Spleen (tissue), 11 donors: ENCODE data around the gene ACP7. TPM values are rescaled to one million over a fixed set of nuclear protein-coding genes. Genes with fewer than 3 reads are reported as not detected.
A peak's percentile ranks its signal among the peaks of the same experiment; 100 is the strongest.

Experiments used
- DNase-seq: peaks from one replicate; pipeline ENCODE4 v3.0.0-alpha.2; 2020
- H3K27ac ChIP-seq, 8 donors: fragments of 200-600 bp; sonication (generic) in 7 of 8; 1 replicate in 4 of 8; 2 replicates in 4 of 8; pipeline versions ENCODE4 v1.5.0 to v1.8.0; 2016 to 2021; ENCODE audit warnings: inconsistent platforms in 4 of 8, mild to moderate bottlenecking in 4 of 8, moderate library complexity in 1 of 8
- H3K27me3 ChIP-seq, 7 donors: fragments of 200-600 bp; sonication (generic) in 6 of 7; replicated peaks in 1 of 7; 1 replicate in 4 of 7; 2 replicates in 3 of 7; pipeline versions ENCODE4 v1.5.0 to v1.8.0; 2016 to 2021; ENCODE audit warnings: inconsistent platforms in 3 of 7, mild to moderate bottlenecking in 1 of 7
- H3K36me3 ChIP-seq, 6 donors: fragments of 200-600 bp; sonication (generic) in 5 of 6; 1 replicate in 4 of 6; 2 replicates in 2 of 6; pipeline versions ENCODE4 v1.5.0 to v1.8.0; 2016 to 2021; ENCODE audit warnings: inconsistent platforms in 2 of 6
- H3K4me1 ChIP-seq, 6 donors: fragments of 200-600 bp; sonication (generic) in 5 of 6; 1 replicate in 3 of 6; 2 replicates in 3 of 6; pipeline versions ENCODE4 v1.5.0 to v1.8.0; 2016 to 2021; ENCODE audit warnings: inconsistent platforms in 3 of 6
- H3K4me3 ChIP-seq, 8 donors: fragments of 200-600 bp; sonication (generic) in 7 of 8; 1 replicate in 4 of 8; 2 replicates in 4 of 8; pipeline versions ENCODE4 v1.5.0 to v1.8.0; 2016 to 2021; ENCODE audit warnings: inconsistent platforms in 4 of 8, mild to moderate bottlenecking in 4 of 8, moderate library complexity in 2 of 8
- H3K9me3 ChIP-seq, 8 donors: fragments of 200-600 bp; sonication (generic) in 7 of 8; 1 replicate in 4 of 8; 2 replicates in 4 of 8; pipeline versions ENCODE4 v1.5.0 to v1.8.0; 2016 to 2021; ENCODE audit warnings: inconsistent platforms in 4 of 8
- POLR2A ChIP-seq, 3 donors: fragments of 450-650 bp; IDR thresholded peaks; one replicate each; pipeline ENCODE4 v1.5.1; 2017; ENCODE audit warnings: antibody characterized with exemption in 3 of 3, mild to moderate bottlenecking in 1 of 3
- POLR2AphosphoS5 ChIP-seq, 3 donors: sonication (generic); formaldehyde crosslinking; IDR thresholded peaks; one replicate each; pipeline ENCODE4 v1.5.1; 2017; ENCODE audit warnings: antibody characterized with exemption in 3 of 3
- WGBS, 5 donors: extraction: QIAGEN DNeasy Blood & Tissue Kit in 3 of 5; methylation state at CpG; one replicate each; pipeline versions ENCODE4 v1.1.5 to v1.1.7; 2013 to 2018; 5-methylcytosine and 5-hydroxymethylcytosine counted together
- intact Hi-C: fragments of 100-400 bp; cut with DNase I; formaldehyde crosslinking; loops from one replicate; pipeline ENCODE4 v1.15.0; 2023; ENCODE audit warnings: low total_unique reads
- polyA plus RNA-seq, 3 donors: library from polyadenylated mRNA; stranded (reverse); fragments of 200-250 nt; gene quantifications; one replicate each; pipeline ENCODE4 v1.2.1, GENCODE V29; 2013
- total RNA-seq, 7 donors: library from RNA; depleted of rRNA in 3 of 7; stranded (reverse); fragments of >200 nt in 3 of 7; fragmentation: NEBNext Ultra II Directional in 4 of 7; extraction: Animal tissue kit (Norgen Biotek cat#: 25700) in 4 of 7; gene quantifications; one replicate each; pipeline versions ENCODE4 v1.1.0 to v1.2.1, GENCODE V29; 2016 to 2021
- TF ChIP-seq, protein P1 (sequence below), 11 experiments: fragments of 200-600 bp in 7 of 11; fragments of 450-650 bp in 4 of 11; sonication (generic) in 4 of 11; IDR thresholded peaks in 8 of 11; conservative IDR thresholded peaks in 3 of 11; 1 replicate in 7 of 11; 2 replicates in 4 of 11; pipeline versions ENCODE4 v1.4.0 to v1.8.0; 2016 to 2021; ENCODE audit warnings: antibody characterized with exemption in 11 of 11, inconsistent platforms in 4 of 11, mild to moderate bottlenecking in 1 of 11
- donor health status: healthy with polysubstance abuse.
- donor health status: DM: no; HTN: no; CAD: no; lungs with moderate emphysema.
- donor health status: DM: no; HTN: no; CAD: no.
- donor health status: Bipolar disorder and iron deficiency.
- donor health status: healthy.
- donor health status: DM: no; HTN: no; CAD: no.
- donor health status: DM: yes; HTN: yes; CAD: no.

ACP7 gene
- total and polyA plus RNA-seq, 10 donors: not detected

DNA sequence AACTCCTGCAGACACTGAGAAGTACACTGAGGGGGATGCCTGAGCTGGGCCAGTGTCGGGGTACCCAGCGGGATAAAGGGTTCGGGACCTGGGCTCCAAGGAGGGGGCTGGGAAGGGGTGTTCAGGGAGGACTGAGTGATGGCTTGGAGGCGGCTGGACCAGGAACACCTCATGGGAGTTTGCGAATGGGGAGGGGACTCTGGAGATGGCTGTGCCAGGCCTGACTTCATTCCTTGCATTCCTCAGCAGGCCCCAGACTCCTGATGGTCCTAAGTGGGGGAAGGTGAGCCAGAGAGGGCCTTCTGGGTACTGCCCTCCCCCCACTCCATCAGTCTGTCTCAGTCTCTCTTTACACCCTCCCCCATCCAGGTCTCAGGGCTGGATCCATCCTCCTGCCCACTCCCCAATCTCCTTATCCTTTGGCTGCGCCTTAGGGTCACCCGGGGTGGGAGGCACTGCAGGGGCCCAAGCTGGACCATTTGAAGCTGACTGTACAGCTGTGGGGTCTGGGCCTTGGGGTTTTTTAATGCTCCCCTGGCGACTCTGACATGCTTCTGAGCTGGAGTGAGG lies 55.2 kb downstream of the ACP7 start:
- 85 to 91% (median 88%) methylated on average over 8 of the region's 8 CpGs for WGBS, 5 donors
- no peaks in the 10 kb centered on the region for H3K9me3 ChIP-seq
- no peaks in the 10 kb centered on the region for H3K27me3 ChIP-seq
- no peak overlapping the region for H3K27ac ChIP-seq
- H3K4me3 ChIP-seq: no peak overlapping the region
- peaks cover 0 to 81% (median 21%) of the 10 kb centered on the region in 6 donors for H3K4me1 ChIP-seq
- TF ChIP-seq, protein P1, sequence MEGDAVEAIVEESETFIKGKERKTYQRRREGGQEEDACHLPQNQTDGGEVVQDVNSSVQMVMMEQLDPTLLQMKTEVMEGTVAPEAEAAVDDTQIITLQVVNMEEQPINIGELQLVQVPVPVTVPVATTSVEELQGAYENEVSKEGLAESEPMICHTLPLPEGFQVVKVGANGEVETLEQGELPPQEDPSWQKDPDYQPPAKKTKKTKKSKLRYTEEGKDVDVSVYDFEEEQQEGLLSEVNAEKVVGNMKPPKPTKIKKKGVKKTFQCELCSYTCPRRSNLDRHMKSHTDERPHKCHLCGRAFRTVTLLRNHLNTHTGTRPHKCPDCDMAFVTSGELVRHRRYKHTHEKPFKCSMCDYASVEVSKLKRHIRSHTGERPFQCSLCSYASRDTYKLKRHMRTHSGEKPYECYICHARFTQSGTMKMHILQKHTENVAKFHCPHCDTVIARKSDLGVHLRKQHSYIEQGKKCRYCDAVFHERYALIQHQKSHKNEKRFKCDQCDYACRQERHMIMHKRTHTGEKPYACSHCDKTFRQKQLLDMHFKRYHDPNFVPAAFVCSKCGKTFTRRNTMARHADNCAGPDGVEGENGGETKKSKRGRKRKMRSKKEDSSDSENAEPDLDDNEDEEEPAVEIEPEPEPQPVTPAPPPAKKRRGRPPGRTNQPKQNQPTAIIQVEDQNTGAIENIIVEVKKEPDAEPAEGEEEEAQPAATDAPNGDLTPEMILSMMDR (IDR thresholded peaks at IDR 0.05 in 8 of 11, conservative IDR thresholded peaks at IDR 0.05 in 3 of 11): no peak
- TF ChIP-seq POLR2AphosphoS5 (IDR thresholded peaks at IDR 0.05) (no peak), POLR2A (IDR thresholded peaks at IDR 0.05) (no peak)
- DNase-seq: no peak
- H3K36me3 ChIP-seq: no peaks in the 10 kb centered on the region
- intact Hi-C loops: no loop called here

DNA sequence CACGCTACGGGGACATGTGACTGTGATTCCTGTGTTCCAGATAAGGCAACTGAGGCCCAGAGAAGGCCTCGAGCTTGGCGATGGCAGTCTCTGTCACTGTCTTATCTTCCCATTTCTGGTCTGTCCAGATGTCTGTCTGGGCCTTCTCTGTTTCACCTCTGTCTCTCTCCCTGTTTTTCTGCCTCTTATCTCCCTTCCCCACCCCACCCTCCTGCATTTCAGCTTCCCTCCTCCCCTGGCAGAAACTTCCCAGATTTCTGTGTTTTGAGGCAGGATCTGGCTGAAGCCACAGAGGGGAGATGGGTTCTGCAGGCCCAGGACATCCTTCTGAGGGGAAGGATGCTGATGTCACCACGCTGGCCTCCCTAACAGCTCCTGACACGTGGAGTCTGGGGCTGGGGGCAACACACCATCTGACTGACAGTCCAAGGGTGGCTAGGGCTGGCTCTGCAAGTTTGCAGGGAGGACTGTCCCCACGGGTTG lies 55.8 kb downstream of the ACP7 start:
- no peak for DNase-seq
- H3K9me3 ChIP-seq: no peaks in the 10 kb centered on the region
- peaks cover 3 to 81% (median 25%) of the 10 kb centered on the region in 6 donors for H3K4me1 ChIP-seq
- intact Hi-C loops: no loop called here
- no peak for TF ChIP-seq POLR2A (IDR thresholded peaks at IDR 0.05)
- no peak for TF ChIP-seq POLR2AphosphoS5 (IDR thresholded peaks at IDR 0.05)
- TF ChIP-seq, protein P1 (IDR thresholded peaks at IDR 0.05 in 8 of 11, conservative IDR thresholded peaks at IDR 0.05 in 3 of 11): no peak
- H3K4me3 ChIP-seq: no peak overlapping the region
- 49 to 77% (median 65%) methylated on average over 7 of the region's 7 CpGs for WGBS, 5 donors
- H3K27ac ChIP-seq: peak overlapping the region in 1 of 8 donors; percentile 8
- no peaks in the 10 kb centered on the region for H3K27me3 ChIP-seq
- no peaks in the 10 kb centered on the region for H3K36me3 ChIP-seq

DNA sequence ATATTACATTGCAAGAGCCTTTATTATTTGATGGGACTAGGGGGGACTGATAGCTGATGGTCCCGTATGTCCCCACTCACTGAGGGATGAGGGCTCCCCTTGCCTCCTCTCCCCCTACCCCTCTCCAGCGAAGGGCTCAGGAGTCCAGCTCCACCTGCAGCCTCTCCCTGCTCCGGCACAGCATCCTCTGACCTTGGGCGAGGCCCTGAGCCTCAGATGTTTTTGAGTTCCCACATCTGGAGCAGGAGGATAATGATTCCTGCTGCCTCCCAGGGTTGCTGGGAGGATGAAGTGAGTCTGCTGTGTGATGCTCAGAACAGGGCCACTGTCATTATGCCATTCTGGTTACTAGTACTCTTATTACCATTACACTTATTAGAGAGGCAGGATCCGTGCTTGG lies 56.4 kb downstream of the ACP7 start:
- Histone ChIP-seq H3K4me1 (peaks cover 9 to 84% (median 30%) of the 10 kb centered on the region in 6 donors), H3K36me3 (no peaks in the 10 kb centered on the region), H3K27ac (peak overlapping the region in 1 of 8 donors; percentile 8), H3K4me3 (no peak overlapping the region), H3K27me3 (no peaks in the 10 kb centered on the region), H3K9me3 (no peaks in the 10 kb centered on the region)
- intact Hi-C loops: no loop called here
- DNase-seq: no peak
- no peak for TF ChIP-seq POLR2A (IDR thresholded peaks at IDR 0.05)
- TF ChIP-seq POLR2AphosphoS5 (IDR thresholded peaks at IDR 0.05): no peak
- TF ChIP-seq, protein P1 (IDR thresholded peaks at IDR 0.05 in 8 of 11, conservative IDR thresholded peaks at IDR 0.05 in 3 of 11): no peak
- WGBS, 5 donors: 66 to 100% (median 82%) methylated on average over 3 to 5 of the region's 5 CpGs

DNA sequence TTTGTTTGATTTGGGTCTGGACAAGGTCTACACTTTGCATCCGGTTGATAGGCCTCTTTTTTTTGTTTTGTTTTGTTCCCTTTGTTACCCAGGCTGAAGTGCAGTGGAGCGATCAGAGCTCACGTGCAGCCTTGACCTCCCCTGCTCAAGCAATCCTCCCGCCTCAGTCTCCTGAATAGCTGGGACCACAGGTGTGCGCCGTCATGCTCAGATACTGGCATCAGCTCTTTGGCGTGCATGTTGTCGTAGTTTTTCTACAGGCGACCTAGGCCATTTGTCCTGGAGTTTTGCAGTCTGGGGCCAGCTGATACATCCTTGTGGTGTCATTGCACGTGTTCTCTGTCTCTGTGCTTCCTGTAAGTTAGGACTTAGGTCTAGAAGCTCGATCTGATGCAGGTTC lies 57.8 kb downstream of the ACP7 start:
- 63 to 70% (median 67%) methylated on average over 11 of the region's 11 CpGs for WGBS, 5 donors
- Histone ChIP-seq H3K4me1 (peaks cover 9 to 77% (median 29%) of the 10 kb centered on the region in 6 donors), H3K36me3 (no peaks in the 10 kb centered on the region), H3K27me3 (no peaks in the 10 kb centered on the region), H3K9me3 (no peaks in the 10 kb centered on the region), H3K4me3 (no peak overlapping the region), H3K27ac (no peak overlapping the region)
- DNase-seq: no peak
- intact Hi-C loops: no loop called here
- TF ChIP-seq, protein P1 (IDR thresholded peaks at IDR 0.05 in 8 of 11, conservative IDR thresholded peaks at IDR 0.05 in 3 of 11): no peak
- TF ChIP-seq POLR2A (IDR thresholded peaks at IDR 0.05): no peak
- TF ChIP-seq POLR2AphosphoS5 (IDR thresholded peaks at IDR 0.05): no peak
